Measurements from ENCODE around the gene RYR2.

RYR2 gene

DNA sequence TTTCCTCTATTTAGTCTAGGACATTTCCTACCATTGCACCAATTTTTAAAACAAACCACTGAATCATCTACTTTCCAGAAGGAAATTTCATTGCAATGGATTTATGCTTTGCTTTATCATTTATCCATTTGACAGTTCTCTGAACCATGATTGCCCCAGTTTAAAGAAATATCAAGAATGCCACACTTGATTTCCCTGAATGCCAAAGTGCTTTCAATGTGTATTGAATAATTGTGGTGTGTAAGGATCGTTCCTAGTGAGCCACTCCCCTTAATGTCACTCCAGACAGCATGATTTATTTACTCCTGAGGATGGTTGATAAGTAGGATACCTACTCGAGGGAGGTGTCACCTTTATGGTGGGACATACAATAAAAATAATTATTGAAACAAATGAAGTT is 169.6 kb downstream of the RYR2 start:
- DNase-seq: no peak
- Mint-ChIP-seq H3K4me3 (no peak overlapping the region), H3K4me1 (no peaks in the 10 kb centered on the region), H3K27ac (no peak overlapping the region), H3K9me3 (no peaks in the 10 kb centered on the region), H3K27me3 (ENCODE audit: low read depth, poor library complexity) (peaks cover 7% of the 10 kb centered on the region), H3K36me3 (ENCODE audit: low read depth) (no peaks in the 10 kb centered on the region)
- TF ChIP-seq, protein P1, sequence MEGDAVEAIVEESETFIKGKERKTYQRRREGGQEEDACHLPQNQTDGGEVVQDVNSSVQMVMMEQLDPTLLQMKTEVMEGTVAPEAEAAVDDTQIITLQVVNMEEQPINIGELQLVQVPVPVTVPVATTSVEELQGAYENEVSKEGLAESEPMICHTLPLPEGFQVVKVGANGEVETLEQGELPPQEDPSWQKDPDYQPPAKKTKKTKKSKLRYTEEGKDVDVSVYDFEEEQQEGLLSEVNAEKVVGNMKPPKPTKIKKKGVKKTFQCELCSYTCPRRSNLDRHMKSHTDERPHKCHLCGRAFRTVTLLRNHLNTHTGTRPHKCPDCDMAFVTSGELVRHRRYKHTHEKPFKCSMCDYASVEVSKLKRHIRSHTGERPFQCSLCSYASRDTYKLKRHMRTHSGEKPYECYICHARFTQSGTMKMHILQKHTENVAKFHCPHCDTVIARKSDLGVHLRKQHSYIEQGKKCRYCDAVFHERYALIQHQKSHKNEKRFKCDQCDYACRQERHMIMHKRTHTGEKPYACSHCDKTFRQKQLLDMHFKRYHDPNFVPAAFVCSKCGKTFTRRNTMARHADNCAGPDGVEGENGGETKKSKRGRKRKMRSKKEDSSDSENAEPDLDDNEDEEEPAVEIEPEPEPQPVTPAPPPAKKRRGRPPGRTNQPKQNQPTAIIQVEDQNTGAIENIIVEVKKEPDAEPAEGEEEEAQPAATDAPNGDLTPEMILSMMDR (IDR thresholded peaks at IDR 0.05): no peak

DNA sequence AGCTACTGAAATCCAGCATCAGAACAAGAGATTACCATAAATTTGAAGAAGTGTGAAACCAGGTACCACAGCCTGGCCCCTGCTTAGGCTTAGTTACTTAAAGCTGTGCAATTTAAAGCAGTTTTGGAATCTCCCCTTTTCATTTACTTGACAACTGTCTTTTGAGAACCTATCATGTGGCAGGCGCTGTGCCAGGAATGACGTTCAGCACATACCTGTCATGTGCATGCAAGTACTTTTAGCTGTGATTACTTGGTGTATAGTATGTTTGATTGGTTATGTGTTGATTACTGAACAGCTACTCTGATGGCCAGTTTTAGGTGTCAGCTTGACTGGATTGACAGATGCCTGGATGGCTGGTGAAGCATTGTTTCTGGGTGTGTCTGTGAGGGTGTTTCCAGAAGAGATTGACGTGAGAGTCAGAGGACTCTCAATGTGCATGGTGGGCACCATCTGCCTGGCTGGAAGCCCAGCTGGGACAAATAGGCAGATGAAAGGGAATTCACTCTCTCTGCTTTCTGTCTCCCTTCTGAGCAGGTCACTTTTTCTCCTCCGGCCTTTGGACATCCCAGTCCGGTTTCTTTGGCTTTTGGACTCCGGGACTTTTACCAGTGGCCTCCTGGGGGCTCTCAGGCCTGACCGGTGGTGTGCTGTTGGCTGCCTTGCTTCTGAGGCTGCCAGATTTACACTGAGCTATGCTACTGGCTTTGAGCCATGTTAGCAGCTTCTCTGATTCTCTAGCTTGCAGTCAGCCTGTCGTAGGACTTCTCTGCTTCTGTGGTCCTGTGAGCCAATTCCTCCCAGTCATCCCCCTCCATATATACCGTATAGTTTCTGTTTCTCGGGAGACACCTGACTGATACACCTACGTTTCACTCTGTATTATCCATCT is 178.0 kb downstream of the RYR2 start:
- Mint-ChIP-seq H3K9me3 (peaks cover 4% of the 10 kb centered on the region), H3K36me3 (ENCODE audit: low read depth) (no peaks in the 10 kb centered on the region), H3K27ac (no peak overlapping the region), H3K4me1 (no peaks in the 10 kb centered on the region), H3K27me3 (ENCODE audit: low read depth, poor library complexity) (peaks cover 2% of the 10 kb centered on the region), H3K4me3 (no peak overlapping the region)
- DNase-seq: no peak
- TF ChIP-seq, protein P1 (IDR thresholded peaks at IDR 0.05): no peak

DNA sequence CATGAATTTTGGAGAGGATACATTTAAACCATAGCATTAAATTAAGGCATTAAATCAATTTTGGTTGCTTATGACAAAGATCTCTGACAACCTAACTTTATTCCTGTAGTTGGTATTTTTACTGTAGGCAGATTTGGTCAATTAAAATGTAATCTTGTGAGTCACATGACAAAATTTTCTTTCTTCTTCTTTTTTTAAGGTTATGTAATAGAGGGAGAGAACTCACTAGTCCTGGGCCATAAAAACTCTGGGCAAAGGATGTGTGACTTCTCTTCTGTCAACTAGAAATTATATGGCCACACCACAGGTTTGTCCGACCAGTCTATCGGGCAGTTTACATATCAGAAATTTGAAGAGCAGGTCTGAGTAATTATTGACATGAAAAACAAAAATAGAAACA is 181.4 kb downstream of the RYR2 start:
- TF ChIP-seq, protein P1 (IDR thresholded peaks at IDR 0.05): no peak
- H3K27me3 Mint-ChIP-seq (ENCODE audit: low read depth, poor library complexity): peaks cover 3% of the 10 kb centered on the region
- H3K27ac Mint-ChIP-seq: no peak overlapping the region
- no peak for DNase-seq
- H3K4me3 Mint-ChIP-seq: no peak overlapping the region
- H3K36me3 Mint-ChIP-seq (ENCODE audit: low read depth): no peaks in the 10 kb centered on the region
- no peaks in the 10 kb centered on the region for H3K4me1 Mint-ChIP-seq
- H3K9me3 Mint-ChIP-seq: peaks cover 4% of the 10 kb centered on the region

DNA sequence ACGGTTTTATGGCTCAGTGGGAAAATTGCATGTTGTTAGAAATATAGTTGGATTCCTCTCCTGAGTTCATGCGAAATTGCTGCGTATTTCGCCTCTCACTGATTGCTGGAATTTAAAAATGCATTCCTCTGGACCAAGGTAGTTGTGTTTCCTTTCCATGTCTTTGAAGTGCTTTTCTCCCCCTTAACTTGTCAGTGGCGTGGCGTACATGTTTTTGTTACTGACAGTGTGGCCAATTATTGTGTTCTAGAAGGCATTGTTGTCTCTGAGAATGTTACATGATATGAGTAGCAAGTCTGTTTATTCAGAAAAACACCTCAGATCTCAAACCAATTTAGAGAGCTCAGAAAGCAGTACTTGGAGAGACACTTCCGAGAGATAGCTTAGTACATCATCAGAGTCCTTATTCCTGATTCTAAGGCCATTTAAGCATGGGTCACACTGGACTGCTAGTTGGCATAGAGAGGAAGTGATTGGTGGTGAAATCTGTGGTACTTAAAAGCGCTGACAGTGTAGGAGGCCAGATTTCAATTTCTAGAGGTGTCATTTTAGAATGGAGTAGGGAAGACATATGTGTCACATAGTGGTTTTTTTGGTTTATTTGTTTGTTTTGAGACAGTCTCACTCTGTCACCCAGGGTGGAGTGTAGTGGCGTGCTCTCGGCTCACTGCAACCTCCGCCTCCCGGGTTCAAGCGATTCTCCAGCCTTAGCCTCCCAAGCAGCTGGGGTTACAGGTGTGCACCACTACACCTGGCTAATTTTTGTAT is 184.4 kb downstream of the RYR2 start:
- no peaks in the 10 kb centered on the region for H3K4me1 Mint-ChIP-seq
- H3K4me3 Mint-ChIP-seq: no peak overlapping the region
- TF ChIP-seq, protein P1 (IDR thresholded peaks at IDR 0.05): no peak
- H3K27me3 Mint-ChIP-seq (ENCODE audit: low read depth, poor library complexity): peaks cover 11% of the 10 kb centered on the region
- H3K36me3 Mint-ChIP-seq (ENCODE audit: low read depth): no peaks in the 10 kb centered on the region
- no peak for DNase-seq
- H3K9me3 Mint-ChIP-seq: peaks cover 4% of the 10 kb centered on the region
- H3K27ac Mint-ChIP-seq: no peak overlapping the region

DNA sequence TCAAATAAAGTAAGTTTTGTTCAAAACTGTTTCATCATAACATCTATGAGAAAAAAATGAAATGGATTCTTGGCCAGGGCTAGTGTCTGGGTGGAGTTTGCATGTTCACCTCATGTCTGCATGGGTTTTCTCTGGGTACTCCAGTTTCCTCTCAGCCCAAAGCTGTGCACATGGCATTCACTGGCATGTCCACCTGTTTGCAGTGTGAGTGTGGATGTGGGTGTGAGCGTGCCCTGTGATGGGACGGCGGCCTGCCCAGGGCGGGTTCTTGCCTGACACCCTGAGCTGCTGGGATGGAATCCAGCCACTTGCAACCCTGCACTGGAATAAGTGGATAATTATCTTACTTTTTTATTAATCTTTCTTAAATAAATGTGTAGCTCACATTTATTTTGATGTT is 185.5 kb downstream of the RYR2 start:
- Mint-ChIP-seq H3K27ac (no peak overlapping the region), H3K4me1 (no peaks in the 10 kb centered on the region), H3K4me3 (no peak overlapping the region), H3K9me3 (no peaks in the 10 kb centered on the region), H3K27me3 (ENCODE audit: low read depth, poor library complexity) (peaks cover 11% of the 10 kb centered on the region), H3K36me3 (ENCODE audit: low read depth) (no peaks in the 10 kb centered on the region)
- no peak for DNase-seq
- TF ChIP-seq, protein P1 (IDR thresholded peaks at IDR 0.05): no peak

Data from nephron progenitor cell (in vitro differentiated cells).